Activated T-cell treated with anti-CD3 and anti-CD28 coated beads for 24 hours (primary cell): Measurements from ENCODE around the gene RASGRP4.
"Not testable (repeated sequence)": the region's sequence is repeated elsewhere in the genome, so short reads cannot be mapped to it uniquely, and the experiment has no call there.

Source experiments
- DNase-seq: peaks from one replicate; pipeline ENCODE4 v3.0.0-alpha.2; 2020; ENCODE audit warnings: low read depth

RASGRP4 gene

GRCh38 chr19:38370299-38370698, 55.7 kb downstream of the RASGRP4 start:
- DNase-seq = no peak

- no peak for DNase-seq
Observed at GRCh38 chr19:38369584-38369983, 56.4 kb downstream of the RASGRP4 start.

- DNase-seq = no peak
Observed at GRCh38 chr19:38367041-38367440, 59.0 kb downstream of the RASGRP4 start.

- DNase-seq = not testable (repeated sequence)
Observed at GRCh38 chr19:38362946-38363688, 62.9 kb downstream of the RASGRP4 start.

GRCh38 chr19:38362076-38362945, 63.7 kb downstream of the RASGRP4 start:
- peak; percentile 75 for DNase-seq

GRCh38 chr19:38361633-38362075, 64.4 kb downstream of the RASGRP4 start:
- DNase-seq = peak; percentile 59

GRCh38 chr19:38360839-38361631, 65.0 kb downstream of the RASGRP4 start:
- no peak for DNase-seq

GRCh38 chr19:38360351-38360750, 65.7 kb downstream of the RASGRP4 start:
- no peak for DNase-seq

- no peak for DNase-seq
Observed at GRCh38 chr19:38359242-38360021, 66.6 kb downstream of the RASGRP4 start.
